Astrocyte (in vitro differentiated cells and primary cell): ENCODE data around the gene NT5C3A. TPM values are rescaled to one million over a fixed set of nuclear protein-coding genes. Genes with fewer than 3 reads are reported as not detected.
"Not testable (repeated sequence)": the region's sequence is repeated elsewhere in the genome, so short reads cannot be mapped to it uniquely, and the experiment has no call there.

Experiments
- DNase-seq: peaks from one replicate; pipeline ENCODE4 v3.0.0-alpha.2; 2010; ENCODE audit warnings: low read depth
- FAIRE-seq: peaks from 2 replicates; lab custom pipeline; 2011; peaks lifted over from hg19 to GRCh38; lab: Jason Lieb, UNC
- H2AFZ ChIP-seq: 2 replicates; pipeline ENCODE4 v1.6.0; 2012; ENCODE audit warnings: low read depth, low read length, inconsistent platforms
- H3K27ac ChIP-seq: 2 replicates; pipeline ENCODE4 v1.5.1; 2011; ENCODE audit warnings: low read depth, low read length, inconsistent platforms
- H3K27me3 ChIP-seq: 2 replicates; pipeline ENCODE4 v1.6.0; 2011; ENCODE audit warnings: low read length, inconsistent platforms; ENCODE audit not compliant: insufficient read depth
- H3K36me3 ChIP-seq: 2 replicates; pipeline ENCODE4 v1.5.1; 2011; ENCODE audit warnings: low read length, inconsistent platforms; ENCODE audit not compliant: insufficient read depth
- H3K4me1 ChIP-seq: 2 replicates; pipeline ENCODE4 v1.5.1; 2011; ENCODE audit warnings: low read length, inconsistent platforms; ENCODE audit not compliant: insufficient read depth
- H3K4me2 ChIP-seq: 2 replicates; pipeline ENCODE4 v1.6.0; 2012; ENCODE audit warnings: low read length, inconsistent platforms
- H3K4me3 ChIP-seq: 2 replicates; pipeline ENCODE4 v1.5.1; 2011; ENCODE audit warnings: low read depth, mild to moderate bottlenecking, low read length, inconsistent platforms; ENCODE audit not compliant: insufficient read depth
- H3K79me2 ChIP-seq: 2 replicates; pipeline ENCODE4 v1.6.0; 2012; ENCODE audit warnings: mild to moderate bottlenecking, low read length, inconsistent platforms; ENCODE audit not compliant: insufficient read depth
- H3K9ac ChIP-seq: 2 replicates; pipeline ENCODE4 v1.6.0; 2012; ENCODE audit warnings: mild to moderate bottlenecking, low read length, inconsistent platforms
- H3K9me3 ChIP-seq: 2 replicates; pipeline ENCODE4 v1.5.1; 2012; ENCODE audit warnings: low read depth, mild to moderate bottlenecking, low read length, inconsistent platforms; ENCODE audit not compliant: insufficient read depth
- H4K20me1 ChIP-seq: 2 replicates; pipeline ENCODE4 v1.6.0; 2012; ENCODE audit warnings: low read length, inconsistent platforms; ENCODE audit not compliant: insufficient read depth
- H3K27ac Mint-ChIP-seq: one replicate; pipeline ENCODE4 v1.8.0; 2021; ENCODE audit warnings: mild to moderate bottlenecking, mixed read lengths; ENCODE audit not compliant: unreplicated experiment
- H3K27me3 Mint-ChIP-seq: one replicate; pipeline ENCODE4 v1.8.0; 2021; ENCODE audit warnings: low read depth, mixed read lengths; ENCODE audit not compliant: unreplicated experiment
- H3K36me3 Mint-ChIP-seq: one replicate; pipeline ENCODE4 v1.8.0; 2021; ENCODE audit warnings: low read depth, mixed read lengths; ENCODE audit not compliant: unreplicated experiment
- H3K4me1 Mint-ChIP-seq: one replicate; pipeline ENCODE4 v1.8.0; 2021; ENCODE audit warnings: low read depth, mixed read lengths; ENCODE audit not compliant: unreplicated experiment
- H3K4me3 Mint-ChIP-seq: one replicate; pipeline ENCODE4 v1.8.0; 2021; ENCODE audit warnings: mild to moderate bottlenecking, moderate library complexity, mixed read lengths; ENCODE audit not compliant: unreplicated experiment
- H3K9me3 Mint-ChIP-seq: one replicate; pipeline ENCODE4 v1.8.0; 2021; ENCODE audit warnings: mild to moderate bottlenecking, mixed read lengths; ENCODE audit not compliant: unreplicated experiment
- total RNA-seq: library from RNA; stranded (reverse); gene quantifications from 2 replicates; pipeline ENCODE4 v1.2.1, GENCODE V29; 2021

The NT5C3A gene
- total RNA-seq, 1 donor from 2014 or later: 24.1 TPM

DNA sequence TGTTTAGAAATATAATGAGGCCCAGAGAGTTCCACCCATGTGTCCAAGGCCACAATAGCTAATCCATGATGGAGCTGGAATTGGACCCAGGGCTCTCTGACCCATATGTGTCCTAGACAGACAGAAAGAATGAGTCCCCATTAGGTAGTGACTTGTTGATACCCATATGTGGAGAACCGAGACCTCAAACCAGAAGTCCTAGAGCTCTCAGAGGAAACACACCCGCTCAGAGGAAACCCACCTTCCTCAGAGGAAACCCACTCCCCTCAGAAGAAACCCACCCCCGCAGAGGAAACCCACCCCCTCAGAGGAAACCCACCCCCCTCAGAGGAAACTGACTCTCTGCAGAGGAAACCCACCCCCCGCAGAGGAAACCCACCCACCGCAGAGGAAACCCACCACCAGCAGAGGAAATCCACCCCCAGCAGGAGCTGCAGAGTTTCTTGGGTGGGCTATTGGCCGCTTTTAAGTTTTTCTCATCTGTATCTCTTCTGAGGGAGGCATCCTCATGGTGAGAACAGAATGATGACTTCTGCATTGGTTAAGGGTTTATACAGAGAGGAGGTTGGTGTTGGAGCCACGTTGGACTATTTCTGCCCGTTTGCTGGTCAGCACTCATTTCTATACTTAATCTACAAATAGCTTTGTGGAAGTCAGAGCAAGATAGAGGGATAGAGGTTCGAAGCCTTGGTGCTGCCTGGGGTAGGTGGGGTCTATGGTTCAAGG is 70.4 kb downstream of the NT5C3A start:
- not testable (repeated sequence) for H3K4me2 ChIP-seq, H2AFZ ChIP-seq, H3K9ac ChIP-seq, H3K36me3 ChIP-seq, H3K79me2 ChIP-seq, H3K9me3 ChIP-seq, H3K4me3 ChIP-seq, H3K27ac ChIP-seq, FAIRE-seq, H3K27me3 ChIP-seq, H3K4me3 Mint-ChIP-seq, H3K9me3 Mint-ChIP-seq, H3K27me3 Mint-ChIP-seq, H3K36me3 Mint-ChIP-seq, H4K20me1 ChIP-seq, DNase-seq, H3K4me1 ChIP-seq, H3K27ac Mint-ChIP-seq, H3K4me1 Mint-ChIP-seq

DNA sequence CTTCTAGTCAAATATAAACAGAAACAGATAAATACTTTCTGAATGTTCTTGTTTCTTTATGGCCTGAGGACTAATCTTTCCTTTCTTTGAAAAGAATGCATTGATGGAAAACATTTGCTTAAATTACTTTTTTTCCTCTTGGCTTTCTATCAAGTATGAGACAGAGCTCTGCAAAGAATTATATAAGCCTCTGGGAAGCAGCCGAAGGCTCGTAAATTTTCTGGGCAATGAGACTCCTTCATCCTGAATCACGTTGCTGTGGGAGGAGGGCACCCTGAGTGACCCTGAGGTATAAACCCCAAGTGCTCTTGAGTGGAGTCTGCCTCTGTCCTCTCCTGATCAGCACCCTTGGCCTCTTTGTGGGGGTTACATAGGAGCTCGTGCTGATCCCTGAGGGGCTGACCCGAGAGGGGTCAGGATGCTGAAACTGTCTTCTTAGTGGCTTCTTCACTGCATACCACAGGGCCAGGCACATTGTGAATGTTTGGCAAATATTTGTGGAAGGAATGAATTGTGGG is 71.4 kb downstream of the NT5C3A start:
- not testable (repeated sequence) for H3K27me3 ChIP-seq, H3K36me3 Mint-ChIP-seq, H3K36me3 ChIP-seq, H2AFZ ChIP-seq, H3K27ac ChIP-seq, H3K9me3 ChIP-seq, H3K27me3 Mint-ChIP-seq, H3K9me3 Mint-ChIP-seq, H3K9ac ChIP-seq, H3K4me1 ChIP-seq, H3K4me3 ChIP-seq, H3K4me3 Mint-ChIP-seq, H3K79me2 ChIP-seq, H4K20me1 ChIP-seq, H3K4me2 ChIP-seq, H3K27ac Mint-ChIP-seq, H3K4me1 Mint-ChIP-seq
- FAIRE-seq (peak; percentile 17), DNase-seq (peak; percentile 20)

DNA sequence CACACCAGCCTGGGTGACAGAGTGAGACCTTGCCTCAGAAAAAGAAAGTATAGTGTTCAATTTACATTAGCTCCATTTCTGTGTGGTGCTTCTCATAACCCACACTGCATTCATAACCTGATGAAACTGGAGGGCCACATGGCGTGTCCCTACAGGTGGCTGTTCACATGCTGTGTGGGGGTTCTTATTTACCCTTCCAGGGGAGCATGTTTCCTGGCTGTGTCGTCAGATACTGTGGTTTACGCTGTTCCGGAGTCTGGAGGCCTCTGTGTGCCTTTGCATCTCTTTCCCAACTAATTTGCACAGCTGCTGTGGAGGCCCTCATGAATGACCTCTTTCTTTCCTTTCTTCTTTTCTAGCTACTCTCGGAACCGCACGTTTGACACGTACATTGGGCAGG is 74.4 kb downstream of the NT5C3A start:
- H3K9ac ChIP-seq, H3K9me3 Mint-ChIP-seq, H3K4me1 Mint-ChIP-seq, FAIRE-seq, H3K27me3 Mint-ChIP-seq, H3K27ac ChIP-seq, H3K4me2 ChIP-seq, H2AFZ ChIP-seq, DNase-seq, H3K36me3 ChIP-seq, H3K4me3 ChIP-seq, H3K27ac Mint-ChIP-seq, H3K4me3 Mint-ChIP-seq, H4K20me1 ChIP-seq, H3K27me3 ChIP-seq, H3K9me3 ChIP-seq, H3K4me1 ChIP-seq, H3K36me3 Mint-ChIP-seq, H3K79me2 ChIP-seq: not testable (repeated sequence)

DNA sequence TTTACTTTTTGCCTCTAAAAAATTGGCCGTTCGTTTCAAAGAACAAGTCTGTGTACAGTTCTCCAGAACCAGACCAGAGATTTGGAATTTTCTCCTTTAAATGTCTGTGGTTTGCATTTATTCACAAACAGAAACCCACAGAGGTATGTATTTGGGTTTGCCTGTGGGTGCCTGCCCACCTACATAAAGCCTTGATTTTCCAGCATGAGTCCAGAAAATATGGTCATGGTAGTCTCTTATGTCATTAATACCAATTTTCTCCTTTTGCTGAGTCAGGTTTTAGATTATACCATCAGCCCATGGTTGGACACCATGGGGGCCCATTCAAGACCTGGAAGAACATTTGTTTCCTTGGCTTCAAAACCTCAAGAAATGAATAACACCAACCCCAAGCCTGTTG is 82.7 kb downstream of the NT5C3A start:
- FAIRE-seq: peak; percentile 26

DNA sequence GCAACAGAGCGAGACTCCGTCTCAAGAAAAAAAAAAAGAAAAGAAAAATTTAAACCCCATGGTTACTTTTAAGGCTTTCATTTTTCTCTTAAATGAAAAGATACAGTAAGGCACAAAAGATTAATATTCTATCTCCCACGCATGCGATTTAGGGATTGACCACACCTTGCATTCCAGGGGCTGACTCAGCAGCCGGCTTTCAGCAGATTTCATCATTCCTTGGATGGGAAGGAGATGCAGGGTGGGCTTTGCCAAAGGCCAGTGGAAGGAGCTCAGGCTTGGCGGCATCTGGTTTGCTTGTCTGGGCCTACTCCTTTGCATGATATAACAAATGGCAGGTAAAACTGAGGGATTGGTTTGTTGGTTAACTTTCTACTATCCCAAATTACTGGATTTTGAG is 83.3 kb downstream of the NT5C3A start:
- not testable (repeated sequence) for H3K9me3 Mint-ChIP-seq, H3K9ac ChIP-seq, H3K4me3 Mint-ChIP-seq, H3K36me3 Mint-ChIP-seq, H3K36me3 ChIP-seq, H3K27me3 Mint-ChIP-seq, H3K27me3 ChIP-seq, H2AFZ ChIP-seq, H3K79me2 ChIP-seq, H4K20me1 ChIP-seq, H3K4me1 Mint-ChIP-seq, H3K4me1 ChIP-seq, H3K9me3 ChIP-seq, H3K4me3 ChIP-seq
- FAIRE-seq (peak; percentile 84), DNase-seq (peak; percentile 90)
- Histone ChIP-seq H3K4me2 (peak overlapping the region; percentile 37), H3K27ac (peak overlapping the region; percentile 30)
- peak overlapping the region; percentile 97 for H3K27ac Mint-ChIP-seq

More for the DNA sequence above, 82.7 kb downstream of the NT5C3A start:
- not testable (repeated sequence) for H3K79me2 ChIP-seq, H3K4me2 ChIP-seq, H3K27me3 Mint-ChIP-seq, H3K27me3 ChIP-seq, H3K9me3 Mint-ChIP-seq, H3K9ac ChIP-seq, H2AFZ ChIP-seq, H3K36me3 ChIP-seq, H3K4me1 ChIP-seq, H3K4me3 Mint-ChIP-seq, H3K9me3 ChIP-seq, H4K20me1 ChIP-seq, H3K4me3 ChIP-seq, H3K36me3 Mint-ChIP-seq, H3K27ac ChIP-seq, H3K4me1 Mint-ChIP-seq
- peak; percentile 76 for DNase-seq
- H3K27ac Mint-ChIP-seq: peak overlapping the region; percentile 97

DNA sequence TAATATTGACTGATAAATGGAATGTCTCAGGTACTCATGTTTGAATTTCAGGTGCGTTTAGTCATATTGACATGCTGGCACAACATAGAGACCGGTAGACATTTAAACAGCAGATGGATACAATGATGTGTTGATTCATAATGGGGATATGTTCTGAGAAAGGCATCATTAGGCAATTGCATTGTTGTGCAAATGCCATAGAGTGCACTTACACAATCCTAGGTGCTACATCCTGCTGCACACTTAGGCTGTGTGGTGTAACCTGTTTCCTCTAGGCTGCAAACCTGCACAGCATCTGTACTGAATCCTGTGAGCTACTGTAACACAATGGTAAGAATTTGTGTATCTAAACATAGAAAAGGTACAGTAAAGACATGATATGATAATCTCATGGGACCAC is 85.4 kb downstream of the NT5C3A start:
- not testable (repeated sequence) for H3K27me3 ChIP-seq, H3K36me3 Mint-ChIP-seq, H3K9ac ChIP-seq, H3K4me1 Mint-ChIP-seq, H3K27ac Mint-ChIP-seq, H3K9me3 Mint-ChIP-seq, H3K4me3 ChIP-seq, H3K4me2 ChIP-seq, H3K27me3 Mint-ChIP-seq, H3K9me3 ChIP-seq, H3K4me1 ChIP-seq, H3K27ac ChIP-seq, H4K20me1 ChIP-seq, H2AFZ ChIP-seq, H3K79me2 ChIP-seq, H3K36me3 ChIP-seq, DNase-seq, H3K4me3 Mint-ChIP-seq, FAIRE-seq
